ENCODE data around the gene BROX. TPM values are rescaled to one million over a fixed set of nuclear protein-coding genes. Genes with fewer than 3 reads are reported as not detected.
A peak's percentile ranks its signal among the peaks of the same experiment; 100 is the strongest.

The BROX gene
- total RNA-seq, 1 donor from 2014 or later = 75.6 TPM

DNA sequence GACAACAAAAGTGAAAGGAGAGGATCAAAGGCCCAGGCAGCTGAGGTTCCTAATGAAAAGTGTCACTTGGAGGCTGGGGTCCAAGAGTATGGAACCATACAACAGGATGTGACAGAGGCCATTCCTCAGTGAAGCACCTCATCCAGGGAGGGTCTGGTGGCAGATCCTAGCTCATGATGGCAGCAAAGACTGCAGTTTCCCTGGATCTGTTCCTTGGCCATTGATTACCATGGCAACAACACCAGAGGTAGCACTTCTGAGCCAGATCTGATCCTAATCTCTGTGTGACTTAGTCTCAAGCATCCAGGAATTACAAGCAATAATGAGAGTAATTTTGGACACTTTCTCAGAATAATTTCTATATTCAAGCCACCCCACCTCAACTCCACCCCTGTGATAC, 37.6 kb downstream of the BROX start:
- H3K36me3 ChIP-seq (ENCODE audit: control insufficient read depth, insufficient read depth, low read length) = no peaks in the 10 kb centered on the region
- no peak overlapping the region for H3K4me3 ChIP-seq (ENCODE audit: low read depth, low read length)
- no peak for DNase-seq (ENCODE audit: low read depth)
- TF ChIP-seq, protein P1, sequence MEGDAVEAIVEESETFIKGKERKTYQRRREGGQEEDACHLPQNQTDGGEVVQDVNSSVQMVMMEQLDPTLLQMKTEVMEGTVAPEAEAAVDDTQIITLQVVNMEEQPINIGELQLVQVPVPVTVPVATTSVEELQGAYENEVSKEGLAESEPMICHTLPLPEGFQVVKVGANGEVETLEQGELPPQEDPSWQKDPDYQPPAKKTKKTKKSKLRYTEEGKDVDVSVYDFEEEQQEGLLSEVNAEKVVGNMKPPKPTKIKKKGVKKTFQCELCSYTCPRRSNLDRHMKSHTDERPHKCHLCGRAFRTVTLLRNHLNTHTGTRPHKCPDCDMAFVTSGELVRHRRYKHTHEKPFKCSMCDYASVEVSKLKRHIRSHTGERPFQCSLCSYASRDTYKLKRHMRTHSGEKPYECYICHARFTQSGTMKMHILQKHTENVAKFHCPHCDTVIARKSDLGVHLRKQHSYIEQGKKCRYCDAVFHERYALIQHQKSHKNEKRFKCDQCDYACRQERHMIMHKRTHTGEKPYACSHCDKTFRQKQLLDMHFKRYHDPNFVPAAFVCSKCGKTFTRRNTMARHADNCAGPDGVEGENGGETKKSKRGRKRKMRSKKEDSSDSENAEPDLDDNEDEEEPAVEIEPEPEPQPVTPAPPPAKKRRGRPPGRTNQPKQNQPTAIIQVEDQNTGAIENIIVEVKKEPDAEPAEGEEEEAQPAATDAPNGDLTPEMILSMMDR (IDR thresholded peaks at IDR 0.05; ENCODE audit: insufficient read depth, low read length, poor library complexity, severe bottlenecking) = no peak
- H3K27me3 ChIP-seq (ENCODE audit: control insufficient read depth, insufficient read depth, low read length) = no peaks in the 10 kb centered on the region

DNA sequence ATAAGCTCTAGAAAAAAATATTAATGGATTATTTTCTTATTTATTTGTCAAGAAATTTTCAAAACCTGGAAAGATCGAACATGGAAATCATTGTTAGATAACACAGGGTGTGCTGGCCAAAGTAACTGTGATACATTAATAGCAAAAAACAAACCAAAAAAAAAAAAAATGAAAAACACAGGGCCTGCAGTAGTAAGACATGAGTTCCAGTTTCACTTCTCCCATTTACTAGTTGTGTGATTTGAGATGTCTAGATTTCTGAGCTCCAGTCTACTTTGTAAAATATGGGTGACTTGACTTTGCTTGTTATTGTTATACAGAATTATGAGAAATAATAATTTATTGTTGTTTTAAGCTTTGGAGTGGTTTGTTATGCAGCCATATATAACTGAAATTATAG, 38.3 kb downstream of the BROX start:
- no peak for DNase-seq (ENCODE audit: low read depth)
- Histone ChIP-seq H3K27me3 (ENCODE audit: control insufficient read depth, insufficient read depth, low read length) (no peaks in the 10 kb centered on the region), H3K36me3 (ENCODE audit: control insufficient read depth, insufficient read depth, low read length) (no peaks in the 10 kb centered on the region), H3K4me3 (ENCODE audit: low read depth, low read length) (no peak overlapping the region)
- TF ChIP-seq, protein P1 (IDR thresholded peaks at IDR 0.05; ENCODE audit: insufficient read depth, low read length, poor library complexity, severe bottlenecking) = no peak

DNA sequence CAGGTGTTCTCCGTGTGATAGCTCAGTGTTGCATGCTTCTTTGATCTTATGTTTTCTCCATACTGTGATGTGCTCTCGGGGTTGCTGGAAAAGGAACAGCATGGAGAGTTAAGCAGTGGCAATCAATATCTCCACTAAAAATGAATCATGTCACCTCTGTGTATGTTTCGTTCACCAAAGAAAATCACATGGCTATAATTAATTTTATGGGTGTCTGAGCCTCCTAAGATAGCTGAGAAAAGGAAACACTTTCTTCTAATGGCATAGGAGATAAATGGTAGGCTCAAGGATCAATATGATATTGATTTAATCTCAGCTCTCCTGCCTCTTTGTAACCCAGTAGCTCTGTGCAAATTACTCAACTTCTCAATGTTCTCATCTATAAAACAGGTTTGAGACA, 38.9 kb downstream of the BROX start:
- Histone ChIP-seq H3K36me3 (ENCODE audit: control insufficient read depth, insufficient read depth, low read length) (no peaks in the 10 kb centered on the region), H3K4me3 (ENCODE audit: low read depth, low read length) (no peak overlapping the region), H3K27me3 (ENCODE audit: control insufficient read depth, insufficient read depth, low read length) (no peaks in the 10 kb centered on the region)
- TF ChIP-seq, protein P1 (IDR thresholded peaks at IDR 0.05; ENCODE audit: insufficient read depth, low read length, poor library complexity, severe bottlenecking) = no peak
- no peak for DNase-seq (ENCODE audit: low read depth)

DNA sequence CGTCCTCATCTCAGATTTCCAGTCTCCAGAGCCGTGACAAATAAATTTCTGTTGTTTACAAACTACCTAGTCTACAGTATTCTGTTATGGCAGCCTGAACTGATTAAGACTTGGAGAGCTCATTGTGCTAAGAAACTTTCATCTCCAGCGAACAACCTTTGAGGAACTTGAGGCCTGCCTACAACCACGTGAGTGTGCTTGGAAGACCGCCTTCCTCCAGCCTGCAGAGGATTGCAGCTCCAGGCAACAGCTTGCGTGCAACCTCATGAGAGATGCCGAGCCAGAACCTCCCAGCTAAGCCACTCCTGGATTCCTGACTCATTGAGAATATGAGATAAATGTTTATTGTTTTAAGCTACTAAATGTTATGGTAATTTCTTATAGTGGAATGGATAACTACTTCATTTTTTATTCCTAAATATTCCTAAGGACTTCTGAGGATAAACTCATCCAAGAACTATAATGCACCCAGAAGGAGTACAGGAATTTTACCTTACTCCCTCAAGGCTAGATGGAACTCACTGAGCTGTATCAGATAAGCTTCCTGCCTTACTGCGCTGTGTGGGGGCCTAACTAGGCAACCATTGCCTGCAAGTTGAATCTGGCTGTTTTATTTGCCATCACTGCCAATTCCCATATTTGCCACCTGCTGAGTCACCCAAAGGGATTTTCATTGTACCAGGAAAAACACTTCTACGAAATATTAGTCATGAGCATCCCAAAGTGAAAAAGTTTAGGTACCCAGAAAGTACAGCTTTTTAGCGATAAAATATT, 42.2 kb downstream of the BROX start:
- DNase-seq (ENCODE audit: low read depth) = peak; percentile 74
- Histone ChIP-seq H3K27me3 (ENCODE audit: control insufficient read depth, insufficient read depth, low read length) (no peaks in the 10 kb centered on the region), H3K36me3 (ENCODE audit: control insufficient read depth, insufficient read depth, low read length) (no peaks in the 10 kb centered on the region), H3K4me3 (ENCODE audit: low read depth, low read length) (no peak overlapping the region)
- TF ChIP-seq, protein P1 (IDR thresholded peaks at IDR 0.05; ENCODE audit: insufficient read depth, low read length, poor library complexity, severe bottlenecking) = no peak

DNA sequence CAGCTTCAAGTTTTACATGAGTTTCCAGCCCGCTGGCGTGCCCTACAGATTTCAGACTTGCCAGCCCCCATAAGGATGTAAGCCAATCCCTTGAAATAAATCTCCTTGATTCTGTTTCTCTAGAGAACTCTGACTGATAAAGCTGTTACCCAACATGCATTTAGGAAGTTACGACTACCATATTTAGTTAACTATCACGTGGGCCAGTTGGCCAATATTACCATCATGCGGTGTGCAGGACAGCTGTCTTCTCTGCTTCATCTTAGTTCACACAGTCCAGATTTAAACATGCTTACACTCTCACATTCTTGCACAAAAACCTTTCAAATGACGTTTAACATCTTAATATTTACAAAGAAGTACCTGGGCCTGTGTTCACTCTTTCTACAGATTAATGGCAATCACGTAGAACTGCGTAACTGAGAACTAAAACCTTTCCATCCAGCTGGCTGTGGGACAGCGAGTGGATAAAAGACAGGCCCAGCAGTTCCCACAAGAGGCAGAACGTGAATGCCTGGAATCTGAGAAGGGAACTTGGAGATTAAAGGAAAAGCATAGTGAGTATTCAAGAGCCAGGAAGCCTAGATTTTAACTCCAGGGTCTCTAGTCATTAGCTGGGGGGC, 45.4 kb downstream of the BROX start:
- no peaks in the 10 kb centered on the region for H3K27me3 ChIP-seq (ENCODE audit: control insufficient read depth, insufficient read depth, low read length)
- no peaks in the 10 kb centered on the region for H3K36me3 ChIP-seq (ENCODE audit: control insufficient read depth, insufficient read depth, low read length)
- no peak for DNase-seq (ENCODE audit: low read depth)
- TF ChIP-seq, protein P1 (IDR thresholded peaks at IDR 0.05; ENCODE audit: insufficient read depth, low read length, poor library complexity, severe bottlenecking) = no peak
- no peak overlapping the region for H3K4me3 ChIP-seq (ENCODE audit: low read depth, low read length)
